Brain microvascular endothelial cell (primary cell): Measurements from ENCODE around the gene RABGGTA.

Source experiments
- DNase-seq: peaks from one replicate; pipeline ENCODE4 v3.0.0-alpha.2; 2020
- H3K27ac ChIP-seq: fragments of 250-450 bp; sonication (Bioruptor Pico); 2 replicates; pipeline ENCODE4 v1.5.1; 2020; ENCODE audit warnings: mild to moderate bottlenecking, moderate library complexity
- H3K27me3 ChIP-seq: fragments of 250-450 bp; sonication (Bioruptor Pico); replicated peaks from 2 replicates; pipeline ENCODE4 v1.5.1; 2020; ENCODE audit warnings: mild to moderate bottlenecking
- H3K36me3 ChIP-seq: fragments of 250-450 bp; sonication (Bioruptor Pico); replicated peaks from 2 replicates; pipeline ENCODE4 v1.5.1; 2020; ENCODE audit warnings: mild to moderate bottlenecking
- H3K4me3 ChIP-seq: 2 replicates; pipeline ENCODE4 v1.5.1; 2011; ENCODE audit warnings: low read depth, mild to moderate bottlenecking, control low read depth, low read length, moderate library complexity
- CTCF ChIP-seq: IDR thresholded peaks from 2 replicates; pipeline ENCODE4 v1.5.1; 2011; ENCODE audit warnings: low read depth, mild to moderate bottlenecking, moderate library complexity, low read length, control low read depth, inconsistent platforms; ENCODE audit errors: missing control alignments
- in situ Hi-C: cut with HindIII; loops from 2 replicates; pipeline ENCODE4 v1.10.0; 2017; ENCODE audit warnings: low sequenced_read_pairs, low pct_ligation_motif_present

RABGGTA gene

GRCh38 chr14:24289649-24290280 lies 18.4 kb upstream of the RABGGTA start:
- Histone ChIP-seq H3K27me3 (no peaks in the 10 kb centered on the region), H3K27ac (no peak overlapping the region), H3K36me3 (peaks cover 5% of the 10 kb centered on the region), H3K4me3 (no peak overlapping the region)
- DNase-seq = no peak
- in situ Hi-C loops = loop anchor here (10.0 kb wide), 1 partner anchor 45 kb away; the partner anchor contains the start of gene TINF2
- TF ChIP-seq CTCF = no peak

- in situ Hi-C loops = no loop called here
- no peak overlapping the region for H3K4me3 ChIP-seq
- TF ChIP-seq CTCF = no peak
Observed at GRCh38 chr14:24286996-24287395, 15.6 kb upstream of the RABGGTA start.

GRCh38 chr14:24285351-24285750 lies 14.0 kb upstream of the RABGGTA start:
- H3K36me3 ChIP-seq = peaks cover 5% of the 10 kb centered on the region
- no peak for TF ChIP-seq CTCF
- H3K27ac ChIP-seq = no peak overlapping the region
- no peak for DNase-seq
- no peak overlapping the region for H3K4me3 ChIP-seq
- H3K27me3 ChIP-seq = no peaks in the 10 kb centered on the region
- in situ Hi-C loops = no loop called here

More at GRCh38 chr14:24286996-24287395, 15.6 kb upstream of the RABGGTA start:
- Histone ChIP-seq H3K27ac (no peak overlapping the region), H3K27me3 (no peaks in the 10 kb centered on the region), H3K36me3 (peaks cover 5% of the 10 kb centered on the region)
- DNase-seq = no peak

GRCh38 chr14:24284501-24285035 lies 13.2 kb upstream of the RABGGTA start:
- Histone ChIP-seq H3K36me3 (no peaks in the 10 kb centered on the region), H3K4me3 (no peak overlapping the region), H3K27ac (no peak overlapping the region), H3K27me3 (no peaks in the 10 kb centered on the region)
- no peak for TF ChIP-seq CTCF
- in situ Hi-C loops = no loop called here
- DNase-seq = no peak

GRCh38 chr14:24283796-24284460 lies 12.5 kb upstream of the RABGGTA start:
- H3K36me3 ChIP-seq = no peaks in the 10 kb centered on the region
- no peak for DNase-seq
- H3K4me3 ChIP-seq = no peak overlapping the region
- H3K27me3 ChIP-seq = no peaks in the 10 kb centered on the region
- no peak overlapping the region for H3K27ac ChIP-seq
- no peak for TF ChIP-seq CTCF
- in situ Hi-C loops = no loop called here

- Histone ChIP-seq H3K36me3 (no peaks in the 10 kb centered on the region), H3K27me3 (no peaks in the 10 kb centered on the region), H3K27ac (no peak overlapping the region), H3K4me3 (no peak overlapping the region)
- in situ Hi-C loops = no loop called here
- TF ChIP-seq CTCF = no peak
- no peak for DNase-seq
Observed at GRCh38 chr14:24282736-24283135, 11.3 kb upstream of the RABGGTA start.
